ENCODE measurements around the gene BORA. TPM values are rescaled to one million over a fixed set of nuclear protein-coding genes. Genes with fewer than 3 reads are reported as not detected.

Gene BORA
- total RNA-seq, result 2.9 and 3.8 TPM in 2 replicates

GRCh38 chr13:72727417-72728289 lies at the start of gene BORA, which contains the start of gene MZT1:
Gene BORA, plus strand, starts transcription at chr13:72727923. Its CDS starts 1,018 bp downstream, at chr13:72728941.
Gene MZT1, minus strand, starts transcription at chr13:72727629. Its CDS starts 27 bp downstream, at chr13:72727602.

GRCh38 chr13:72781451-72782439 lies 54.0 kb downstream of the BORA start, which contains the start of the genes DIS3 and PIBF1:
Gene DIS3, minus strand, starts transcription at chr13:72781900. Its CDS starts 68 bp downstream, at chr13:72781832.
Gene PIBF1, plus strand, starts transcription at chr13:72782133. Its CDS starts 1,337 bp downstream, at chr13:72783470.

Other genes starting within 250 kb of the BORA start
- 8.4 and 14.7 TPM in 2 replicates for gene MZT1, start 294 bp upstream of the BORA start, total RNA-seq
- gene DIS3, start 54.0 kb downstream of the BORA start, total RNA-seq, result 28.4 and 56.0 TPM in 2 replicates
- gene PIBF1, start 54.2 kb downstream of the BORA start, total RNA-seq, result 20.2 and 26.0 TPM in 2 replicates